PC-3 (cell line): ENCODE measurements around the gene QRSL1.
"Not testable (repeated sequence)": the region's sequence is repeated elsewhere in the genome, so short reads cannot be mapped to it uniquely, and the experiment has no call there.

Experiments
- CTCF ChIP-seq: fragments of 300-600 bp; sonication (generic); conservative IDR thresholded peaks from 2 replicates; pipeline ENCODE4 v1.5.1; 2017; ENCODE audit warnings: antibody characterized with exemption, low read depth, mild to moderate bottlenecking, low read length
- EZH2phosphoT487 ChIP-seq: fragments of 300-600 bp; sonication (generic); IDR thresholded peaks from 2 replicates; pipeline ENCODE4 v1.6.1; 2018; ENCODE audit warnings: mild to moderate bottlenecking, antibody characterized with exemption, low read length, borderline replicate concordance

GRCh38 chr6:106588937-106589336, 40.4 kb upstream of the QRSL1 start:
- not testable (repeated sequence) for TF ChIP-seq CTCF, EZH2phosphoT487
